Spleen (tissue), 11 donors: Measurements from ENCODE around the gene IMMP2L. TPM values are rescaled to one million over a fixed set of nuclear protein-coding genes. Genes with fewer than 3 reads are reported as not detected.

Experiments used
- DNase-seq: peaks from one replicate; pipeline ENCODE4 v3.0.0-alpha.2; 2020
- H3K27ac ChIP-seq, 8 donors: fragments of 200-600 bp; sonication (generic) in 7 of 8; 1 replicate in 4 of 8; 2 replicates in 4 of 8; pipeline versions ENCODE4 v1.5.0 to v1.8.0; 2016 to 2021; ENCODE audit warnings: inconsistent platforms in 4 of 8, mild to moderate bottlenecking in 4 of 8, moderate library complexity in 1 of 8
- H3K27me3 ChIP-seq, 7 donors: fragments of 200-600 bp; sonication (generic) in 6 of 7; replicated peaks in 1 of 7; 1 replicate in 4 of 7; 2 replicates in 3 of 7; pipeline versions ENCODE4 v1.5.0 to v1.8.0; 2016 to 2021; ENCODE audit warnings: inconsistent platforms in 3 of 7, mild to moderate bottlenecking in 1 of 7
- H3K36me3 ChIP-seq, 6 donors: fragments of 200-600 bp; sonication (generic) in 5 of 6; 1 replicate in 4 of 6; 2 replicates in 2 of 6; pipeline versions ENCODE4 v1.5.0 to v1.8.0; 2016 to 2021; ENCODE audit warnings: inconsistent platforms in 2 of 6
- H3K4me1 ChIP-seq, 6 donors: fragments of 200-600 bp; sonication (generic) in 5 of 6; 1 replicate in 3 of 6; 2 replicates in 3 of 6; pipeline versions ENCODE4 v1.5.0 to v1.8.0; 2016 to 2021; ENCODE audit warnings: inconsistent platforms in 3 of 6
- H3K4me3 ChIP-seq, 8 donors: fragments of 200-600 bp; sonication (generic) in 7 of 8; 1 replicate in 4 of 8; 2 replicates in 4 of 8; pipeline versions ENCODE4 v1.5.0 to v1.8.0; 2016 to 2021; ENCODE audit warnings: inconsistent platforms in 4 of 8, mild to moderate bottlenecking in 4 of 8, moderate library complexity in 2 of 8
- H3K9me3 ChIP-seq, 8 donors: fragments of 200-600 bp; sonication (generic) in 7 of 8; 1 replicate in 4 of 8; 2 replicates in 4 of 8; pipeline versions ENCODE4 v1.5.0 to v1.8.0; 2016 to 2021; ENCODE audit warnings: inconsistent platforms in 4 of 8
- POLR2A ChIP-seq, 3 donors: fragments of 450-650 bp; IDR thresholded peaks; one replicate each; pipeline ENCODE4 v1.5.1; 2017; ENCODE audit warnings: antibody characterized with exemption in 3 of 3, mild to moderate bottlenecking in 1 of 3
- POLR2AphosphoS5 ChIP-seq, 3 donors: sonication (generic); formaldehyde crosslinking; IDR thresholded peaks; one replicate each; pipeline ENCODE4 v1.5.1; 2017; ENCODE audit warnings: antibody characterized with exemption in 3 of 3
- WGBS, 5 donors: extraction: QIAGEN DNeasy Blood & Tissue Kit in 3 of 5; methylation state at CpG; one replicate each; pipeline versions ENCODE4 v1.1.5 to v1.1.7; 2013 to 2018; 5-methylcytosine and 5-hydroxymethylcytosine counted together
- intact Hi-C: fragments of 100-400 bp; cut with DNase I; formaldehyde crosslinking; loops from one replicate; pipeline ENCODE4 v1.15.0; 2023; ENCODE audit warnings: low total_unique reads
- polyA plus RNA-seq, 3 donors: library from polyadenylated mRNA; stranded (reverse); fragments of 200-250 nt; gene quantifications; one replicate each; pipeline ENCODE4 v1.2.1, GENCODE V29; 2013
- total RNA-seq, 7 donors: library from RNA; depleted of rRNA in 3 of 7; stranded (reverse); fragments of >200 nt in 3 of 7; fragmentation: NEBNext Ultra II Directional in 4 of 7; extraction: Animal tissue kit (Norgen Biotek cat#: 25700) in 4 of 7; gene quantifications; one replicate each; pipeline versions ENCODE4 v1.1.0 to v1.2.1, GENCODE V29; 2016 to 2021
- TF ChIP-seq, protein P1 (sequence below), 11 experiments: fragments of 200-600 bp in 7 of 11; fragments of 450-650 bp in 4 of 11; sonication (generic) in 4 of 11; IDR thresholded peaks in 8 of 11; conservative IDR thresholded peaks in 3 of 11; 1 replicate in 7 of 11; 2 replicates in 4 of 11; pipeline versions ENCODE4 v1.4.0 to v1.8.0; 2016 to 2021; ENCODE audit warnings: antibody characterized with exemption in 11 of 11, inconsistent platforms in 4 of 11, mild to moderate bottlenecking in 1 of 11
- donor health status: healthy with polysubstance abuse.
- donor health status: DM: no; HTN: no; CAD: no; lungs with moderate emphysema.
- donor health status: DM: no; HTN: no; CAD: no.
- donor health status: Bipolar disorder and iron deficiency.
- donor health status: healthy.
- donor health status: DM: no; HTN: no; CAD: no.
- donor health status: DM: yes; HTN: yes; CAD: no.

Gene IMMP2L
- total and polyA plus RNA-seq, 10 donors = 6.5 to 32.7 (median 9.8) TPM

DNA sequence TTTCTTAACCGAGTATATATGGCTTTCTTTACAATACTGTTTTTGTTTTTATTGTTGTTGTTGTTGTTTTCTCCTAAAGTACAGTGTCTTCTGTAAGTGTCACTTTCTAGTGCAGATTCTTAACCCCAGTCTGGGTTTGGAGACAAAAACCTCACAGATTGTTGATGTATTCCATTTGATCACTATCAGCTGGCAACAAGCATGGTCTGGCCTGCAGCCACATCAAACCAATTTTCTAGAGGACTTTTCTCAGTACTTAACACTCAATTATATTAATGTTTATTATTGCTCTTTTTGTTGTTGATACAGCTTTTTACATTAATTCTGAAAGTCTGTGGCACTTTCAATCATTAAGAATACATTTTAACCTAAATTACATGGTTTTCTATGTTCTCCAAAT lies 454.3 kb downstream of the IMMP2L start:
- no peak overlapping the region for H3K27ac ChIP-seq
- no peaks in the 10 kb centered on the region for H3K36me3 ChIP-seq
- TF ChIP-seq, protein P1, sequence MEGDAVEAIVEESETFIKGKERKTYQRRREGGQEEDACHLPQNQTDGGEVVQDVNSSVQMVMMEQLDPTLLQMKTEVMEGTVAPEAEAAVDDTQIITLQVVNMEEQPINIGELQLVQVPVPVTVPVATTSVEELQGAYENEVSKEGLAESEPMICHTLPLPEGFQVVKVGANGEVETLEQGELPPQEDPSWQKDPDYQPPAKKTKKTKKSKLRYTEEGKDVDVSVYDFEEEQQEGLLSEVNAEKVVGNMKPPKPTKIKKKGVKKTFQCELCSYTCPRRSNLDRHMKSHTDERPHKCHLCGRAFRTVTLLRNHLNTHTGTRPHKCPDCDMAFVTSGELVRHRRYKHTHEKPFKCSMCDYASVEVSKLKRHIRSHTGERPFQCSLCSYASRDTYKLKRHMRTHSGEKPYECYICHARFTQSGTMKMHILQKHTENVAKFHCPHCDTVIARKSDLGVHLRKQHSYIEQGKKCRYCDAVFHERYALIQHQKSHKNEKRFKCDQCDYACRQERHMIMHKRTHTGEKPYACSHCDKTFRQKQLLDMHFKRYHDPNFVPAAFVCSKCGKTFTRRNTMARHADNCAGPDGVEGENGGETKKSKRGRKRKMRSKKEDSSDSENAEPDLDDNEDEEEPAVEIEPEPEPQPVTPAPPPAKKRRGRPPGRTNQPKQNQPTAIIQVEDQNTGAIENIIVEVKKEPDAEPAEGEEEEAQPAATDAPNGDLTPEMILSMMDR (IDR thresholded peaks at IDR 0.05 in 8 of 11, conservative IDR thresholded peaks at IDR 0.05 in 3 of 11) = no peak
- TF ChIP-seq POLR2AphosphoS5 (IDR thresholded peaks at IDR 0.05) = no peak
- no peak for TF ChIP-seq POLR2A (IDR thresholded peaks at IDR 0.05)
- no peaks in the 10 kb centered on the region for H3K27me3 ChIP-seq
- no peak for DNase-seq
- intact Hi-C loops = no loop called here
- no peaks in the 10 kb centered on the region for H3K9me3 ChIP-seq
- 61 to 89% (median 84%) methylated on average over 1 of the region's 1 CpG for WGBS, 5 donors
- H3K4me3 ChIP-seq = no peak overlapping the region
- H3K4me1 ChIP-seq = peaks cover 0 to 23% (median 9%) of the 10 kb centered on the region in 6 donors

DNA sequence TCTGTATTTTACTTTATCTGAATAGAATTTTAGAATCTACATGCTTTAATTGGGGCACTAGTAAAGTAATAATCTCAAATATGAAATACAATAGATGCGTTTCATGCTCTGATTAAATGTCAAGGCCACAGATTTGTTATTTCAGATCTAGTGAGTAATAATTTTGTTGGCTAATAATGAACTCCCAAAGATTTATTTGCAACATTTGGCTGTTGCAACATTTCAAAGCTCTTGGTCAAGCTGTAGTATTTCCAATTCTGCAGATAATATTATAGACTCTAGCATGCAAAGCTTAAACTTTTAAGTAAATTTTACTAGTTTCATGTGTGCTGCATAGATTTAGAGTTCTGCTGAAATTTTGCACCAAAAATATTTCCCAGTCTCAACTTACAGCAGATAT lies 454.7 kb downstream of the IMMP2L start:
- no peak overlapping the region for H3K27ac ChIP-seq
- 64 to 82% (median 68%) methylated on average over 1 of the region's 1 CpG for WGBS, 5 donors

DNA sequence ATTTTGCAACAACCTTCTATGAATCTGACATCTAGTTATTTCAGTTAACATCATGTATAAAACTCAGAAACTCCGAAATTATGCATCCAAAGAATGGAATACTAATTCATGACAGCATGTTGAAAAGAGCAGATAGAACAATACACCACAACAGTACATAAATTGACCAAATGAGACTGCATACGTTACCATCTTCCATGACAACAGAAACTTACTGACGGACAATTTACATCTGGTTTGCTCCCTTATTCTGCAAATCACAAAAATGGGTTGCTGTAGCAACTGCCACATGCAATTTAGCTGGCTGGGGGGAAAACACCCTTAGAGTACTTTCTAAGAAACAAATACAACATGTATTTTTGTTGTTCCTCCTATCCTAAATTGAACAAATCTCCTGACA lies 457.0 kb downstream of the IMMP2L start:
- 87 to 88% (median 88%) methylated on average over 3 of the region's 3 CpGs for WGBS, 5 donors
- Histone ChIP-seq H3K9me3 (no peaks in the 10 kb centered on the region), H3K27ac (peak overlapping the region in 1 of 8 donors; percentile 50), H3K4me3 (no peak overlapping the region), H3K4me1 (peaks cover 0 to 23% (median 9%) of the 10 kb centered on the region in 6 donors), H3K36me3 (no peaks in the 10 kb centered on the region), H3K27me3 (no peaks in the 10 kb centered on the region)
- no peak for DNase-seq
- TF ChIP-seq, protein P1 (IDR thresholded peaks at IDR 0.05 in 8 of 11, conservative IDR thresholded peaks at IDR 0.05 in 3 of 11) = no peak
- TF ChIP-seq POLR2A (IDR thresholded peaks at IDR 0.05) = no peak
- TF ChIP-seq POLR2AphosphoS5 (IDR thresholded peaks at IDR 0.05) = no peak
- intact Hi-C loops = no loop called here

More for the DNA sequence above, 454.7 kb downstream of the IMMP2L start:
- TF ChIP-seq POLR2AphosphoS5 (IDR thresholded peaks at IDR 0.05) = no peak
- TF ChIP-seq, protein P1 (IDR thresholded peaks at IDR 0.05 in 8 of 11, conservative IDR thresholded peaks at IDR 0.05 in 3 of 11) = no peak
- TF ChIP-seq POLR2A (IDR thresholded peaks at IDR 0.05) = no peak
- H3K9me3 ChIP-seq = no peaks in the 10 kb centered on the region
- intact Hi-C loops = no loop called here
- H3K36me3 ChIP-seq = no peaks in the 10 kb centered on the region
- DNase-seq = no peak
- no peak overlapping the region for H3K4me3 ChIP-seq
- H3K4me1 ChIP-seq = peaks cover 0 to 23% (median 9%) of the 10 kb centered on the region in 6 donors
- no peaks in the 10 kb centered on the region for H3K27me3 ChIP-seq

DNA sequence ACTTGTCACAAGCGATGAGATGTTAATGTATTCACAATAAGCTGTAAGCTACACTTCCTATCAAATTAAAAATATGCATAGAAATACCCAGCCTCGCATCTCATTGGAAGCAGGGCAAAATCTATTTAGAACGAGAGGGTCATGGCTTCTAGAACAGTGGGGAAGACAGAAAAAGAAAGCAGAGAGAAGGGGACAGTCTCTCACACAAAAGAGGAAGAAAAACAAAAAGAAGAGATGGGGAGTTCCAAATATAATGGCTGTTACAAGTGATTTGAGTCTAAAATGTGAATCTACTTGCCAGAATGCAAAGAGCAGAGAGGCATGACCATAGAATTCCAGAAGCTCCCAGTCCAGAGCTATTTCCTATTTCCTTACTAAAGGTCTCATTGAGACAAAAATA lies 457.6 kb downstream of the IMMP2L start:
- Histone ChIP-seq H3K9me3 (no peaks in the 10 kb centered on the region), H3K27ac (peak overlapping the region in 3 of 8 donors; percentile 20 to 50 (median 34)), H3K36me3 (no peaks in the 10 kb centered on the region), H3K27me3 (no peaks in the 10 kb centered on the region), H3K4me3 (no peak overlapping the region), H3K4me1 (peaks cover 0 to 23% (median 9%) of the 10 kb centered on the region in 6 donors)
- no peak for DNase-seq
- TF ChIP-seq POLR2A (IDR thresholded peaks at IDR 0.05) (no peak), POLR2AphosphoS5 (IDR thresholded peaks at IDR 0.05) (no peak)
- TF ChIP-seq, protein P1 (IDR thresholded peaks at IDR 0.05 in 8 of 11, conservative IDR thresholded peaks at IDR 0.05 in 3 of 11) = no peak
- WGBS, 5 donors = 67 to 76% (median 73%) methylated on average over 3 of the region's 3 CpGs
- intact Hi-C loops = no loop called here
